Esophagus squamous epithelium (tissue), 5 donors: ENCODE measurements around the gene IMMP2L. TPM values are rescaled to one million over a fixed set of nuclear protein-coding genes. Genes with fewer than 3 reads are reported as not detected.

Source experiments
- DNase-seq: peaks from one replicate; lab custom pipeline; 2025; lab: John Stamatoyannopoulos, UW
- H3K27ac ChIP-seq, 4 donors: fragments of 200-600 bp; sonication (generic); one replicate each; pipeline ENCODE4 v1.5.1; 2016 to 2019; ENCODE audit warnings: mild to moderate bottlenecking in 1 of 4
- H3K27me3 ChIP-seq, 4 donors: fragments of 200-600 bp; sonication (generic); 1 replicate in 3 of 4; 2 replicates in 1 of 4; pipeline versions ENCODE4 v1.5.1 to v1.6.0; 2017 to 2021; ENCODE audit warnings: antibody characterized with exemption in 1 of 4
- H3K36me3 ChIP-seq, 3 donors: fragments of 200-600 bp; sonication (generic); one replicate each; pipeline ENCODE4 v1.5.1; 2016 to 2019
- H3K4me1 ChIP-seq, 3 donors: fragments of 200-600 bp; sonication (generic); one replicate each; pipeline ENCODE4 v1.5.1; 2017 to 2019
- H3K4me3 ChIP-seq, 4 donors: fragments of 200-600 bp; sonication (generic); 1 replicate in 3 of 4; 2 replicates in 1 of 4; pipeline ENCODE4 v1.5.1; 2016 to 2019; ENCODE audit warnings: mild to moderate bottlenecking in 2 of 4, moderate library complexity in 1 of 4
- H3K9me3 ChIP-seq, 3 donors: fragments of 200-600 bp; sonication (generic); one replicate each; pipeline ENCODE4 v1.5.1; 2016 to 2019
- CTCF ChIP-seq, 6 experiments: fragments of 450-650 bp in 4 of 6; fragments of 200-600 bp in 2 of 6; sonication (generic) in 2 of 6; IDR thresholded peaks; one replicate each; pipeline ENCODE4 v1.5.1; 2016 to 2019; ENCODE audit warnings: antibody characterized with exemption in 6 of 6, mild to moderate bottlenecking in 4 of 6, moderate library complexity in 4 of 6
- POLR2A ChIP-seq, 4 donors: fragments of 450-650 bp; IDR thresholded peaks; one replicate each; pipeline ENCODE4 v1.6.1; 2017; ENCODE audit warnings: antibody characterized with exemption in 4 of 4, mild to moderate bottlenecking in 4 of 4, moderate library complexity in 3 of 4
- WGBS, 2 donors: methylation state at CpG; one replicate each; pipeline ENCODE4 v1.1.5; 2018; 5-methylcytosine and 5-hydroxymethylcytosine counted together
- intact Hi-C: fragments of 100-400 bp; cut with DNase I; formaldehyde crosslinking; loops from one replicate; pipeline ENCODE4 v1.15.0; 2022
- total RNA-seq, 4 donors: library from RNA; depleted of rRNA; stranded (reverse); fragments of >200 nt; gene quantifications; one replicate each; pipeline ENCODE4 v1.1.0, GENCODE V29; 2016
- donor health status: DM: yes; HTN: yes; CAD: no.

IMMP2L gene
- total RNA-seq, 4 donors from 2014 or later = 1.6 to 21.7 (median 5.4) TPM

DNA sequence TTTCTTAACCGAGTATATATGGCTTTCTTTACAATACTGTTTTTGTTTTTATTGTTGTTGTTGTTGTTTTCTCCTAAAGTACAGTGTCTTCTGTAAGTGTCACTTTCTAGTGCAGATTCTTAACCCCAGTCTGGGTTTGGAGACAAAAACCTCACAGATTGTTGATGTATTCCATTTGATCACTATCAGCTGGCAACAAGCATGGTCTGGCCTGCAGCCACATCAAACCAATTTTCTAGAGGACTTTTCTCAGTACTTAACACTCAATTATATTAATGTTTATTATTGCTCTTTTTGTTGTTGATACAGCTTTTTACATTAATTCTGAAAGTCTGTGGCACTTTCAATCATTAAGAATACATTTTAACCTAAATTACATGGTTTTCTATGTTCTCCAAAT, 454.3 kb downstream of the IMMP2L start:
- Histone ChIP-seq H3K27me3 (no peaks in the 10 kb centered on the region), H3K9me3 (no peaks in the 10 kb centered on the region), H3K4me3 (no peak overlapping the region), H3K27ac (no peak overlapping the region), H3K36me3 (no peaks in the 10 kb centered on the region), H3K4me1 (peaks cover 0 to 4% (median 0%) of the 10 kb centered on the region in 3 donors)
- TF ChIP-seq CTCF (IDR thresholded peaks at IDR 0.05) = no peak
- no peak for TF ChIP-seq POLR2A (IDR thresholded peaks at IDR 0.05)
- no peak for DNase-seq
- WGBS, 2 donors = 72 to 89% methylated on average over 1 of the region's 1 CpG
- intact Hi-C loops = no loop called here

DNA sequence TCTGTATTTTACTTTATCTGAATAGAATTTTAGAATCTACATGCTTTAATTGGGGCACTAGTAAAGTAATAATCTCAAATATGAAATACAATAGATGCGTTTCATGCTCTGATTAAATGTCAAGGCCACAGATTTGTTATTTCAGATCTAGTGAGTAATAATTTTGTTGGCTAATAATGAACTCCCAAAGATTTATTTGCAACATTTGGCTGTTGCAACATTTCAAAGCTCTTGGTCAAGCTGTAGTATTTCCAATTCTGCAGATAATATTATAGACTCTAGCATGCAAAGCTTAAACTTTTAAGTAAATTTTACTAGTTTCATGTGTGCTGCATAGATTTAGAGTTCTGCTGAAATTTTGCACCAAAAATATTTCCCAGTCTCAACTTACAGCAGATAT, 454.7 kb downstream of the IMMP2L start:
- no peaks in the 10 kb centered on the region for H3K36me3 ChIP-seq
- no peak for DNase-seq
- 65 to 75% methylated on average over 1 of the region's 1 CpG for WGBS, 2 donors
- peaks cover 0 to 4% (median 0%) of the 10 kb centered on the region in 3 donors for H3K4me1 ChIP-seq
- intact Hi-C loops = no loop called here
- no peak for TF ChIP-seq CTCF (IDR thresholded peaks at IDR 0.05)
- TF ChIP-seq POLR2A (IDR thresholded peaks at IDR 0.05) = no peak
- H3K27me3 ChIP-seq = no peaks in the 10 kb centered on the region
- H3K4me3 ChIP-seq = no peak overlapping the region
- H3K27ac ChIP-seq = no peak overlapping the region
- no peaks in the 10 kb centered on the region for H3K9me3 ChIP-seq

DNA sequence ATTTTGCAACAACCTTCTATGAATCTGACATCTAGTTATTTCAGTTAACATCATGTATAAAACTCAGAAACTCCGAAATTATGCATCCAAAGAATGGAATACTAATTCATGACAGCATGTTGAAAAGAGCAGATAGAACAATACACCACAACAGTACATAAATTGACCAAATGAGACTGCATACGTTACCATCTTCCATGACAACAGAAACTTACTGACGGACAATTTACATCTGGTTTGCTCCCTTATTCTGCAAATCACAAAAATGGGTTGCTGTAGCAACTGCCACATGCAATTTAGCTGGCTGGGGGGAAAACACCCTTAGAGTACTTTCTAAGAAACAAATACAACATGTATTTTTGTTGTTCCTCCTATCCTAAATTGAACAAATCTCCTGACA, 457.0 kb downstream of the IMMP2L start:
- Histone ChIP-seq H3K27me3 (no peaks in the 10 kb centered on the region), H3K27ac (no peak overlapping the region), H3K4me3 (no peak overlapping the region), H3K36me3 (no peaks in the 10 kb centered on the region), H3K4me1 (peaks cover 0 to 4% (median 0%) of the 10 kb centered on the region in 3 donors), H3K9me3 (no peaks in the 10 kb centered on the region)
- no peak for DNase-seq
- TF ChIP-seq POLR2A (IDR thresholded peaks at IDR 0.05) (no peak), CTCF (IDR thresholded peaks at IDR 0.05) (no peak)
- 90 to 96% methylated on average over 3 of the region's 3 CpGs for WGBS, 2 donors
- intact Hi-C loops = no loop called here

DNA sequence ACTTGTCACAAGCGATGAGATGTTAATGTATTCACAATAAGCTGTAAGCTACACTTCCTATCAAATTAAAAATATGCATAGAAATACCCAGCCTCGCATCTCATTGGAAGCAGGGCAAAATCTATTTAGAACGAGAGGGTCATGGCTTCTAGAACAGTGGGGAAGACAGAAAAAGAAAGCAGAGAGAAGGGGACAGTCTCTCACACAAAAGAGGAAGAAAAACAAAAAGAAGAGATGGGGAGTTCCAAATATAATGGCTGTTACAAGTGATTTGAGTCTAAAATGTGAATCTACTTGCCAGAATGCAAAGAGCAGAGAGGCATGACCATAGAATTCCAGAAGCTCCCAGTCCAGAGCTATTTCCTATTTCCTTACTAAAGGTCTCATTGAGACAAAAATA, 457.6 kb downstream of the IMMP2L start:
- TF ChIP-seq POLR2A (IDR thresholded peaks at IDR 0.05) (no peak), CTCF (IDR thresholded peaks at IDR 0.05) (no peak)
- WGBS, 2 donors = 92 to 94% methylated on average over 3 of the region's 3 CpGs
- intact Hi-C loops = no loop called here
- no peak for DNase-seq
- Histone ChIP-seq H3K4me1 (peaks cover 0 to 4% (median 0%) of the 10 kb centered on the region in 3 donors), H3K9me3 (no peaks in the 10 kb centered on the region), H3K27ac (no peak overlapping the region), H3K36me3 (no peaks in the 10 kb centered on the region), H3K4me3 (no peak overlapping the region), H3K27me3 (no peaks in the 10 kb centered on the region)

DNA sequence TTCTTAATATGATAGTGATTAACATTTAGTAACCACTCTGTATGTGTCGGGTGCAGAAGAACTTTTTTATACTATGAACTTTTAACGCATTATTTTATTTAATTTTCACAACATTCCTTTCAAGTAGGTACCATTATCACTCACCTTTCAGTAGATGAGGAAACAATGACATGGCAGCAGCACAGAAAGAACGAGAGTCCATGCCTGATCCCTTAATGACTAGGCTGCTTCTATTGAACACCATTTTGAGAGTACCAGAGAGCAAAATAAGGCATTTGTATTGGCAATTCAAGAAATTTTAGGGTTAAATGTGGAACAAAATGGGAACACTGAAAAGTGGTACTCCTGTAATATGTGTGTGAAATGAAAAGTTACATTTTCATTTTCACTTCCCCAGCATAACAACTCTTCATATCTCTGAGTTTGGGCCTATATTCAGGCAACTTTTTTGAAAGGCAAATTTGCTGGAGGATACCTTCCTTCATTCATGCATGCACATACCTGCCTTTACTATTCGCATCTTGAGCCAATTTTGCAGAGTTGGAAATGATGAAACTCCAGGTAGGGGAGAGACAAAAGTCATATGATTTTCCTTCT, 458.5 kb downstream of the IMMP2L start:
- intact Hi-C loops = no loop called here
- Histone ChIP-seq H3K27me3 (no peaks in the 10 kb centered on the region), H3K36me3 (no peaks in the 10 kb centered on the region), H3K9me3 (no peaks in the 10 kb centered on the region), H3K4me1 (peaks cover 0 to 4% (median 0%) of the 10 kb centered on the region in 3 donors), H3K4me3 (no peak overlapping the region), H3K27ac (no peak overlapping the region)
- WGBS, 2 donors = 70 to 79% methylated on average over 4 of the region's 4 CpGs
- no peak for DNase-seq
- TF ChIP-seq CTCF (IDR thresholded peaks at IDR 0.05) (no peak), POLR2A (IDR thresholded peaks at IDR 0.05) (no peak)
